NCI-H1417 (cell line): ENCODE measurements around the gene RGPD3.
"Not testable (repeated sequence)": the region's sequence is repeated elsewhere in the genome, so short reads cannot be mapped to it uniquely, and the experiment has no call there.

Experiments used
- DNase-seq, 3 experiments: peaks; one replicate each; lab custom pipeline; 2025; lab: John Stamatoyannopoulos, UW

The RGPD3 gene

DNA sequence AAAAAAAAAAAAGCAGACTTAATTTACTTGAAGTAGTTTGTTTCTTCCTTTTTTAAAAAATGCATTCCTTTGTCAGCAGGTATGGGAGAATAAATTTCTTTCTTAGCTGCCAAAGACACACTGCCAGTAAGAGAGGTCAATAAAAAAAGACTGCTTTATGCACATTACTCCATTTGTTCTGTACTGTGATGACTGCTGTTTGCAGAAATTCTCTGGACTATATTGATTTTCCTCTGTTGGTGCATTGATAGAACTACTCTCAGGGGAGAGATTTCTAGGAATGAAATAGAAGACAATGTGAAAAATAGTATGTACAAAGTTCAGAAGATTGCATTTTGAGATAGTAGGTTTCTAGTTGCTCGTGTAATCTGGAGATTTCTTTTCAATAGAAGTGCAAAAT lies 11.3 kb upstream of the RGPD3 start:
- not testable (repeated sequence) for DNase-seq

DNA sequence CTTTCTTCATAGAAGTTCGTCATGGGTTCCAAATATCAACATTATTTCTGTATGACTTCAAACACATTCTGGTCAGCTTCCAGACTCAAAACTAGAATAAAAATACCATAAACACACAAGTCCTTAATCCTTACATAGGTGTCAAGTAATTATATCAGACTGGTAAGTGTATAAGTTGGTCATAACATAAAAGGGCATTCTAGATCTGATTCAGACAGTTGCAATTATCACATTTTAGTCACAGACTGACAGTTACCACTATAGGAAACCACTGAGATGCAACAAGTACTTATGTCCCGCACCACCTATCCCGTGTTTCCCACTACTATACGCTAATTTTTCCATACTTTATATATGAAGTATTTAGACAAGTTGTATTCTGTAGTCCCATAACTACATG lies 9.4 kb upstream of the RGPD3 start:
- not testable (repeated sequence) for DNase-seq

DNA sequence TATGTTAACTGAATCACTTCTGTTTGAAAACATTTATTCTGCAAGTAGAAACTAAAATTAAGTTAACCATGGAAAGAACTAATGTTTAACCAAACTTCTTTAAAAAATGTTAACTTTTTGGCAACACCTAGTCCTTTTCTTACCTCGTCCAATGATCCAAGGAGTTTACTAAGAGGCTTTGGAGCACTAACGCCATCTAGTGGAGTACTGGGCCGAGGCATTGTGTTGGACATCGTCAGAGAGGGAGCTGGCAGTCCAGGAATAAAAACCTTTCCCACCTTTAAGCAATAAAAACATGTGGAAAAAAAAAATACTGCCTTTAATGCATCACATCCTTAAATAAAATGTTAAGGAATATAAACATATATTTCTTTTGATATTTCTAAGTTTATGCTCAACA lies 2.4 kb upstream of the RGPD3 start:
- not testable (repeated sequence) for DNase-seq

DNA sequence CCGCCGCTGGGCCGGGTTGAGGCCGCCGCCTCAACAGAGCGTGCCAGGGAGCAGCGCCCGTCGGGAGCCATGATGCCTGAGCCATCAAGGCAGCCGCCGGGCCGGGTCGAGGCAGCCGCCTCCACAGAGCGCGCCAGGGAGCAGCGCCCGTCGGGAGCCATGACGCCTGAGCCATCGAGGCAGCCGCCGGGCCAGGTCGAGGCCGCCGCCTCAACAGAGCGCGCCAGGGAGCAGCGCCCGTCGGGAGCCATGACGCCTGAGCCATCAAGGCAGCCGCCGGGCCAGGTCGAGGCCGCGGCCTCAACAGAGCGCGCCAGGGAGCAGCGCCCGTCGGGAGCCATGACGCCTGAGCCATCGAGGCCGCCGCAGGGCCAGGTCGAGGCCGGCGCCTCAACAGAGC lies 697 bp downstream of the RGPD3 start:
- DNase-seq: not testable (repeated sequence)

DNA sequence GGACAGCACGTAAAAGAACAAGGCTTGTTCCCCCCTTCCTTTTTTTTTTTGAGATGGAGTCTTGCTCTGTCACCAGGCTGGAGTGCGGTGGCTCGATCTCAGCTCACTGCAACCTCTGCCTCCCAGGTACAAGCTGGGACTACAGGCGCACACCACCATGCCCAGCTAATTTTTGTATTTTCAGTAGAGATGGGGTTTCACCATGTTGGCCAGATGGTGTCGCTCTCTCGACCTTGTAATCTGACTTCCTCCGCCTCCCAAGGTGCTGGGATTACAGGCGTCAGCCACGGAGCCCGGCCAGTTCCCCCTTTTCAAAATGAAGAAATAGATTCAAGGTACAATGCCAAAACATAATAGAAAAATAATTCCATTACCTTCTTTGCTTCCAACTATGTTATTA lies 6.3 kb downstream of the RGPD3 start:
- DNase-seq: not testable (repeated sequence)

DNA sequence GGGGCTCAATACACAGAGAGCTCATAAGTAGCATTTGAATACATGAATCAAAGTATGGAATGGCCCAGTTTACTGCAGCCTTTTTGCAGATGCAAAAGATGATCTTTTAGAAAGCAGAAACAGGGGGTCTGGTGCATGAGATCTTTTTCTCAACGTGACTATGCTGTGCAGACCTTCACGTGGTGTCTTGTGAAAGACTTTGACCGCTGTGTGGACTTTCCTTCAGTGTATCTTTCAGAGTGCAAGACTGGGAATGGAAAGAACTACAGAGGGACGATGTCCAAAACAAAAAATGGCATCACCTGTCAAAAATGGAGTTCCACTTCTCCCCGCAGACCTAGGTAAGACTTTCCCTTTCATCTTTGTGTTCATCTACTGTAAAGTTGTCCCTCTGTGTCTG lies 77.5 kb downstream of the RGPD3 start:
- DNase-seq: not testable (repeated sequence)

DNA sequence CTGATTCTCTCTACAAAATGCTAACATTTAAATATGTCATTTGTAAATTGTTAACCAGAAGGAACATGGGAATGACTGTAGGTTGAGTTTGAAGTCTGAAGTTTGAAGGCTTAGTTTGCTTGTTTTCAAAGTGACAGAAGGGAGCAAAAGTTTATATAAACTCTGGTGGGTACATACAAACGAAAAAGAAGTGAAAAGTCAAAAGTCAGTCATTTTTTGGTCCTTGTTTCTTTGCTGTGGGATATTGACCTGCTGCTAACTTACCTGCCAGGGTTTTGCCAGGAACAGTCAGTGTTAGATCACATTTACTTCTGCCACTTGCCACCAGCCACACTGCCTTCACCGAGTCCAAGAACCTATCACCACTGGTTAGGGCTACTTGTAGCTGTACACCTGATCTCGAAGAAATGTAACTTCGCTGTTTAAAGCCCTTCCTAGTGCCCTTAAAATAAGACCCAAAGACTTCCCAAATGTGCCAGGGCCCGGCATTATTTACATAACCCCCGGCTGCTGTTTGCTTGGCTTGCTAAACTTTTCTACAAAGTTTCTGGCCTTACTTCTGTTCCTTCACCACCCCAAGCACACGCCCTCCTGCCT lies 79.3 kb downstream of the RGPD3 start:
- not testable (repeated sequence) for DNase-seq

DNA sequence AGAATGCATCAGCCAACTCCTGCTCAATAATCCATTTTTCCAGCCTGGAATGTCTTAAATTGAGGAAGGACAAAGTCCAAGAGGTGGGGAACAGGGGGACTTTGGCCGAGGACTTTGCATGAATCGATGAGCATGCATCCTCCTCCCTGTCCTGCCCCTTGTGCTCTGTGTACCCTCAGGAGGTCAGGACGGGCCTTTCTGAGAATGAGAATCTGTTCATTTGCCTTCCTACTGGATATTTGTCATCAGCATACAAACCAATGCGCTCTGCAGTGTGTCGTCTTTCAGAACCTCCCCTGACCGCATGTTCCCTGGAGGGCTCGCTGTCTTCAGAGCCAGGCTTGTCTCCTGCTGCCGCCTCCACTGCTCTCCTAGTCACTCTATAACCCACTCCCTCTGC lies 83.7 kb downstream of the RGPD3 start:
- not testable (repeated sequence) for DNase-seq

DNA sequence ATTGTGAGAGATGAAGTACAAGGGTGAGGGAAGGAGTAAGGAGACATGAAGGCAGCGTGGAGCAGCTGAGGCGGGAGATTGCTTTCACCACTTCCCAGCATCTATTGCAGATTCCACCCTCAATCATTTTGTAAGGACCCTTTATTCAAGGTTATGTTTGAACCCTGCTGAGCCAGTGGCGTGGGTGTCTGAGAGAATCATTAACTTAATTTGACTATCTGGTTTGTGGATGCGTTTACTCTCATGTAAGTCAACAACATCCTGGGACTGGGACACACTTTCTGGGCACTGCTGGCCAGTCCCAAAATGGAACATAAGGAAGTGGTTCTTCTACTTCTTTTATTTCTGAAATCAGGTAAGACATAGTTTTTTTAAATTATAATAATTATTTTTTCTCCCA lies 86.3 kb downstream of the RGPD3 start:
- not testable (repeated sequence) for DNase-seq

DNA sequence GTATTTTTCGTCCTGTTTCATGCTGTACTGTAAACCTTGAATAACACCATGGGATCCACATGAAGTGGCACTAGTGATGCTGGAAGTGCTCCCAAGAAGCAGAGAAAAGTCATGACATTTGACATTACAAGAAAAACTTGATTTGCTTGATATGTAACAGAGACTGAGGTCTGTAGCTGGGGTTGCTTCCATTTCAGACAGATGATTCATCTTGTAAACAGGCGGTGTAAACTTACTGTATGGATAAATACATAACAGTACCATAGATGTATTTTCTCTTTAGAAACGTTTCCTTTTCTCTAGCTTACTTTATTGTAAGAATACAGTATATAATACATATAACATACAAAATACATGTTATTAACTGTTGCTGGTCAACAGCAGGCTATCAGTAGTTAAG lies 88.6 kb downstream of the RGPD3 start:
- not testable (repeated sequence) for DNase-seq

DNA sequence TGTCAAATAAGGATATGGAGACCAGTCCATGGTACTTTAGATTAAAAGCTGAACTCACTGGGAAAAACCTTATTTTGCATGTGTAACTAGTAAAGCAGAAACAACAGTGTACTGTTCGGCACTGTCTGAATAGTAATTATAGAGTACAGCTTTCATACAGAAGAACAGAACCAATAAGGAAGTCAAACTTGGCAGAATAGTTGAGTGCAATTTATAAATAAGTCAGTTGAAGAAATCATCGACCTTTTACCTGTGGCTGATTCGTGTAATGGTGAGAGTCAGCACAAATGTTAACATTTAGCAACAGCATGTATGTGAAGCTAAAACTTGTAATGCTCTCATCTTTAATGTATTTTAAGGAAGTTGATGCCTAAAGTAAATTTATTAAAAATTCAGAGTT lies 99.0 kb downstream of the RGPD3 start:
- DNase-seq: not testable (repeated sequence)

DNA sequence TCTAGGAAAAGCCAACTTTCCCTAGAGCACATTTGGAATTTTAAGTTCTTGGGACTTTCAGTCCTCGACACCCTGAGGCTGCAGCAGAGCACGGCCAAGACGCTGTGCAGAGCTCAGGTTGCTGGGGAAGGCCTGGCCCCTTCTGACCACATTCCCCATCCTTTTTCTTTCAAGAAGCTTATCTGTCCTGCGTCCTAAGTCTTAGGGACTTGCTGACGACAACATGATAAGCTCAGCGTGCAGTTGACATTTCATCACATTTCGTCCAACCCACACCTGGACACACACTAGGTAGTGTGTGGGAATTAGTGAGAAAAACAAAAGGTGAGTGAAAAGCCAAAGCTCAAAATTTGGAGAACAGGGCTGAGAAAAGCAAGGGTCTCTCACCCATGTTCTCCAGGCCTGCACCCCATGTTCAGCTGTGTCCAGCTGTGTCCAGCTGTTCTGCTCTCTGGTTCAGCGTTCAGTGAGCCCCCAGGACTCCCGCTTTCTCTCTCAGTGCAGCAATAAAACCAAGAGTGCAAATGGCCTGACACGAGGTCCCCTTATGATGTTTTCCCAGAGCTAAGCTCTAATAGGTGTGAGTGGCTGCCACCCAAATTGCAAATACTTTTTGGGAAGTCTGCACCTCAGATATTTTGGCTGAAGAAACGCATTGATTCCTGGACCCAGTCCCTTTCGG lies 101.9 kb downstream of the RGPD3 start:
- DNase-seq: no peak

DNA sequence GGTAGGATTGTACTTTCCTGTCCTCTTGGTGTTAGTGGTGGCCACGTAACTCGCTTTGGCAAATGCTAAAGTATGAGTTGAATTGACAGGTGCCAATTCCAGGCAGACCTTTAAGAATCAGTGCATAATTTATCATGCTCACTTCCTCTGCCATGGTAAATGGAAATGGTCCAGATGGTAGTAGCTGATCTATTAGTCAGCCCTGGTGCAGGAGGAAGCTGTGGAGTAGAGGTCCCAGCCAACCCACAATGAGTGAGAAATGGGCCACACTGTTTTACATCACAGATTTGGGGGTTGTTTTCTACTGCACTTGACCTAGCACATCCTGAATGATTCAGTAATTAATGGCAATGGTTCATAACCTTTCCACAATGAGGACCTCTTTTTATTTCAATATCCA lies 104.4 kb downstream of the RGPD3 start:
- DNase-seq: no peak

DNA sequence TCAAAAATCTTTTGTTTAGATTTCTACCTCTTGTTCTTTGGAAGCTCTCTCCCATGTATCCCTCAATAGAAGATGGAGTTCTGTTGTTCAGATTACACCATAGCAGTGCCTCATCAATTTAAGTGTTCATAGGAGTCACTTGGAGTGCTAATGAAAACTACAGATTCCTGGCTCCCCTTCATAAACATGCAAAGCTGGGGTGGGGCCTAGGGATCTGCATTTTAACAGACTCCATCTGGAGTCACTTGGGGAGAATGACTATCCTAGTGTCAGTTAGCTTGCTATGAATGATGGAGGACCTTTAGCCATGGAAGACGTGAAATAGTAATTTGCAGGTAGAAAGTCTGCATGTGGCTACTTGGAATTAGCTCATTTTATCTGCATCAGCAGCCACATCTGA lies 105.4 kb downstream of the RGPD3 start:
- DNase-seq: no peak

DNA sequence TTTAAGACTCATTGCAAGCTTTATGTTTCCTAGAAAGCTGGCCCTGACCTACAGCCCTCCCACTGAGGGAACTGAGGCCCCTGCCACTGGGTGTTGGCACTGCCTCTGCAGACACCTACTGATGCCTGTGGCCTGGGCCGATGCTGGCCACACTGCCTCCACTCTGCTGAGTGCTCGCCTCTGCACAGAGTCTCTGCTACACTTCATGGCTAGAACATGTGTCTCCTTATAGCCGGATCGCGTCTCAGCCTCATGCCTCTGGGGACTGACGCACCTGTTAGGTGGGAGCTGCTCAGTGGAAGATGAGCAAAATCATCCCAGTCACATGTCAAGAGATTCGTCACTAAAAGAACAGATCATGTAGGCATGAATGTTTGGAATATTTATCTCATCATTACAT lies 108.7 kb downstream of the RGPD3 start:
- DNase-seq: no peak

DNA sequence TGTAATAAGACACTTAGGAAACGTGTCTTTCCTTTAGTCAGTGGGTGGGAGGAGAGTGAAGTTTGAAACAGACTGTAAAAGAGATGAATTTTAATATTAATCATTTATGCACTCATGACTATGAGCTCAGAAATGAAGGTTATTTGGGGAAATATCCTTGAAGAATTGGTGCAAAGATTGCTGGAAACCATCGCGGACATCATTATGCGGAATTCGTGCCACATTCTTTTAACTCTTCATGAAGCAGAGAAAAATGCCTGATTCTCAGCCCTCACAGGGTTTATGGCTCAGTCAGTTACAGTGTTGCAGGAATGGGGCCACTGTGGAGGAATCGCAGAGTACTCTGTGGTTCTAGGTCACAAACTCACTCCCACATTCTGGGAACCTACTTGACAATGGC lies 109.7 kb downstream of the RGPD3 start:
- no peak for DNase-seq

DNA sequence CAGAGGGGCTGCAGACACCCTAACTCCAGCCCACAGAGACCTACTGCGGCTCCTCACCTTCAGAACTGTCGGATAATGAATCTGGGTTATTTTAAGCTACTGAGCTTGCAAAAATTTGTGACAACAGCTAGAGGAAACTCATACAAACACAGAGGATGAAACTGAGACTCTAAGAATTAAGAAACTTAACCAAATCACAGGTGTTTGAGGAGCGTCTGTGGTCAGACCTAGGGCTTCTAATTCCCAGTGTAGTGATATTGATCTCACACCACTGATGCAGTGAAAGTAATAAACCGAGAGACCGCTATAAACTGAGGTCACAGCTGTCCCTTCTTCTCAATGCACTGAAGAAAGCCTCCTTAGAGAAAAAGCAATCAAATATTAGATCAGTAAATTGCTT lies 110.1 kb downstream of the RGPD3 start:
- no peak for DNase-seq

DNA sequence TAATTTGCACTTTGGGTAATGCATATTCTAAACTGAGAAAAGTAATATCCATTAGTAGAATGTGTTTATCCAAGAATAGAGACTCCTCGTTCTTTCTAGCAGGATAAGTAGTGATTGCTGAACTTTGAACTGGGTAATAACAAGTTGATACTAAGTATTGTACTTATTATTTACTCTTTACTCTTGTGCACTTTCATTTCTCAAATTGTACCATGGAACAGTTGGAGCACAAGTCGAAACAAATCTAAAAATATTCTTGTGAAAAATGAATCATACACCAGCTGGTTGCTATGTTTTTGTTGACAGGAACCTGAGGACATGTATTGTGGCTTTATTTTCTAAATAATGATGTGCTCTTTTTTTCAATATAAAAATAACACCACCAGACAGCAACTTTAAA lies 111.9 kb downstream of the RGPD3 start:
- no peak for DNase-seq

DNA sequence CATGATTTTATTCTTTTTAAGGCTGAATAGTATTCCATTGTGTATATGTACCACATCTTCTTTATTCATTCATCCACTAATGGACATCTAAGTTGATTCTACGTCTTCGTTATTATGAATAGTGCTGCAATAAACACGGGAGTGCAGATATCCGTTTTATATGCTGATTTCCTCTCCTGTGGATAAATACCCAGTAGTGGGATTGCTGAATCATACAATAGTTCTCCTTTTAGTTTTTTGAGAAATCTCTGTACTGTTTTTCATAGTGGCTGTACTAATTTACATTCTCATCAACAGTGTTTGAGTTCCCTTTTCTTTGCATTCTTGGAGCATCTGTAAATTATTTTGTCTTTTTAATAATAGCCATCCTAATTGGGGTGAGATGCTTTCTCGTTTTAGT lies 114.5 kb downstream of the RGPD3 start:
- DNase-seq: no peak

DNA sequence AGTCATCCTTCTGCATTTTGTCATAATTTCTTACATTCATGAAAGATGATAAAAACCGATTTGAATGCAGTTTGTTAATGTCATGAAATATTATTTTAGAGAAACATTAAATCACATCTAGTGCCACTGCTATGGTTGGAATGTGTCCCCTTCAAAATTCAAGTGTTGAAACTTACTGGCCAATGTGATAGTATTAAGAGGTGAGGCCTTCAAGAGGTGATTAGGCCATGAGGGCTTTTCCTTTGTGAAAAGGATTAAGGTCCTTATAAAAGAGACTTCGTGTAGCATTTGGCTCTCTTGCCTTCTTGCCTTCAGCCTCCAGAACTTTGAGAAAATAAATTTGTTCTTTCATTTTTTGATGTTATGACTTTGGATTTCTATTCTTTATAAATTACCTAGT lies 117.2 kb downstream of the RGPD3 start:
- no peak for DNase-seq

DNA sequence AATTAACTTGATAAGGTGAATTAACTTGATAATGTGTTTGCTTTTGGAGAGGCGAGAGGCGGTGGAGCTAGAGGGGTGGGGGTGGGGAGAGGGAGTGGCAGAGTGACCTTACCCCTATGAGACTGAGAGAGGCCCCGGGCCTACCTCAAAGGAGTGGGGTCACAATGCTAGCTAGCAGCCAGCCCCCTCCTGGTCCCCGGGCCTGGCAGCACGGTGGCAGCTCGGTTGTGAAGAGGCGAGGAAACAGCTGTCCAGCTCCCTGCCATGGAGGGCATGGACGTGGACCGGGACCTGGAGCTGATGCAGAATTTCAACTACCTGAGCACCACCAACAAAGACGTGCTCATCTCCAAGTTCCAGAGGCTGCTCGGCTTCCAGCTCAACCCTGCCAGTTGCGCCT lies 123.9 kb downstream of the RGPD3 start:
- DNase-seq: no peak

DNA sequence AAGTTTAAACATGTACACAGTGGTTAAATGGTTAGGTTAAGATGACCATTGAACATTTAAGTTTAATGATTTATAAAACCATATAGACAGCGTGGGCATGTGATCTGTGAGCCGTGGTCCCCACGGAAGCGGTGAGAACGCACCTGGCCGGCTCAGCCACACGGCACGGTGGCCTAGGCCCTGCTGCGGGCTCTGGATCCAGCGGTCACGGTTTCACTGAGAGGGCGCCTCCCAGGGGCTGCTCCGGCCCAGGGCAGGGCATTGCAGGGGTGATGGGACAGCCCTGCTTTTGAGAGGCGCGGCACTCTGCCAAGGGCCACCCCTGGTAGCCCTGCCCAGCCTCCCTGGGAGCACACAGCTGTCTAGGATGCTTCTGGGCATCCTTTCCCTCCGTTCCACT lies 124.9 kb downstream of the RGPD3 start:
- DNase-seq: no peak

DNA sequence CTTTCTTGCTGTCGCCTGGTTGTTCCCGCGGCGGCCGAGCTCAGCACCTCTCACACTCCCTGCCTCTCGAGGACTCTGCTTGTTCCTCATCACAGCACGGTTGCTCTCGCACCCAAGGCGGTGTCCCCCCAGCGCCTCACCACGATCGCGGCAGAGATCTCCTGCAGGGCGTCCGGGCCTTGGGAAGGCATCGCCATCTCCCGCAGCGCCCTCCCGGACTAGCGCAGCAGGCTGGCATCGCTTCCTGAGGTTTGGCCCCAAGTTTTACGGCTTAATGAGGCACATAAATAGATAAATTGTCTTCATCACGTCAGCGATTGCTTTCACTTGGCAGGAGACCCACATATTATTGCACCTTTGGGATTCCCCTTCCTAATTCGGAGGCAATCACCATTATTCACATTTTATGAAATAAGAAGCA lies 125.4 kb downstream of the RGPD3 start:
- no peak for DNase-seq

DNA sequence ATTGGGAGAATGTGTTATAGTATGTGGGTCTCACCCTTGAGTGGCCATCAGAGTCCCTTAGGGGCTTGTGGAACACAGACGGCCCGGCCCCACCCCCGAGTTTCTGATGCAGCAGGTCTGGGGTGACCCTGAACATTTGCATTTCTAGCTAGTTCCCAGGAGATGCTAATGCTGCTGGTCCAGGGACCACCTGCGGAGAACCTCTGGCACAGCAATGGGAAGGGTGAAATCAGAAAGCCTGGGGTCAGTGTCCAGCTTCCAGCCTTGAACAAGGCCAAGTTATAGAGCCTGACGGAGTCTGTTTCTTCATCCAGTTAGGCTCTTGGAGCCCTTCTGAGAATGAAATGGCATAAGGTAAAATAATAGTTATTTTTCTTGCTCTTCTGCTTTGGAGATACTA lies 126.5 kb downstream of the RGPD3 start:
- no peak for DNase-seq
